Stimulated activated naive CD8-positive, alpha-beta T cell treated with anti-CD3 and anti-CD28 coated beads, Interleukin-15, amount 100 ng/mL, for 72 hours (primary cell): Measurements from ENCODE around the gene DEAF1.
"Not testable (repeated sequence)": the region's sequence is repeated elsewhere in the genome, so short reads cannot be mapped to it uniquely, and the experiment has no call there.

Source experiments
- ATAC-seq: fragments of 150-1000 bp; cut with Tn5 transposase; 2 replicates; pipeline ENCODE4 v1.10.0; 2021; ENCODE audit warnings: mild to moderate bottlenecking, moderate library complexity
- DNase-seq, 2 donors: peaks; one replicate each; pipeline ENCODE4 v3.0.0; 2021 to 2022
- H3K27ac Mint-ChIP-seq, 2 donors: one replicate each; pipeline ENCODE4 v1.8.0; 2022; ENCODE audit warnings: mild to moderate bottlenecking in 2 of 2, mixed read lengths in 2 of 2, moderate library complexity in 2 of 2
- H3K27me3 Mint-ChIP-seq: one replicate; pipeline ENCODE4 v1.8.0; 2022; ENCODE audit warnings: mixed read lengths
- H3K4me1 Mint-ChIP-seq: one replicate; pipeline ENCODE4 v1.8.0; 2022; ENCODE audit warnings: mild to moderate bottlenecking, mixed read lengths
- H3K4me3 Mint-ChIP-seq, 2 donors: one replicate each; pipeline ENCODE4 v1.8.0; 2022; ENCODE audit warnings: mild to moderate bottlenecking in 2 of 2, mixed read lengths in 2 of 2, moderate library complexity in 1 of 2
- H3K9me3 Mint-ChIP-seq, 2 donors: one replicate each; pipeline ENCODE4 v1.8.0; 2022; ENCODE audit warnings: mixed read lengths in 2 of 2

The DEAF1 gene, protein sequence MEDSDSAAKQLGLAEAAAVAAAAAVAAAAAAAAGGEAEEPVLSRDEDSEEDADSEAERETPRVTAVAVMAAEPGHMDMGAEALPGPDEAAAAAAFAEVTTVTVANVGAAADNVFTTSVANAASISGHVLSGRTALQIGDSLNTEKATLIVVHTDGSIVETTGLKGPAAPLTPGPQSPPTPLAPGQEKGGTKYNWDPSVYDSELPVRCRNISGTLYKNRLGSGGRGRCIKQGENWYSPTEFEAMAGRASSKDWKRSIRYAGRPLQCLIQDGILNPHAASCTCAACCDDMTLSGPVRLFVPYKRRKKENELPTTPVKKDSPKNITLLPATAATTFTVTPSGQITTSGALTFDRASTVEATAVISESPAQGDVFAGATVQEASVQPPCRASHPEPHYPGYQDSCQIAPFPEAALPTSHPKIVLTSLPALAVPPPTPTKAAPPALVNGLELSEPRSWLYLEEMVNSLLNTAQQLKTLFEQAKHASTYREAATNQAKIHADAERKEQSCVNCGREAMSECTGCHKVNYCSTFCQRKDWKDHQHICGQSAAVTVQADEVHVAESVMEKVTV

DNA sequence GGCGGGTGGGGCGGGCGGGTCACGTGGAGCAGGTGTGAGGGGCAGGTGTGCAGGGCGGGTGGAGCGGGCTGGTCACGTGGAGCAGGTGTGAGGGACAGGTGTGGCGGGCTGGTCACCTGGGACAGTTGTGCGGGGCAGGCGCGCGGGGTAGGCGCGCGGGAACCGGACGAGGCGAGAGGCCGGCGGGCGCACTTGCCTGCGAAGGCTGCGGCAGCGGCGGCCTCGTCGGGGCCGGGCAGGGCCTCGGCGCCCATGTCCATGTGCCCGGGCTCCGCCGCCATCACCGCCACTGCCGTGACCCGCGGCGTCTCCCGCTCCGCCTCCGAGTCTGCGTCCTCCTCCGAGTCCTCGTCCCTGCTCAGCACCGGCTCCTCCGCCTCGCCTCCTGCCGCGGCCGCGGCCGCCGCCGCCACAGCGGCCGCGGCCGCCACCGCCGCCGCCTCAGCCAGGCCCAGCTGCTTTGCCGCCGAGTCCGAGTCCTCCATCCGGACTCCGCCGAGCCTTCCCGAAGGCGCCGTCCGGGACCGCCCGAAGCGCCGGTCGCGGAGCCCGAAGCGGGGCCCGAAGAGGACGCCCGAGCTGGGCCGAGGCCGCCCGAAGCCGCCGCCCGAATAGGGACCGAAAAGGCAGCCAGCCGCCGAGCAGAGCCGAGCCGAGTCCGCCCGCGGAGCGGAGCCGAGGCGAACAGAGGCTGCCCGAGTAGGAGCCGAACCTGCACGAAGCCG lies at the start of gene DEAF1:
Gene DEAF1 (minus strand): TSS at position 660 of the 725 bp plus-strand sequence. CDS start 175 bp downstream, at position 485.
- H3K4me3 Mint-ChIP-seq, result peak within 1 kb of the TSS; percentile 88 to 97
- DNase-seq (peak; percentile 100), ATAC-seq (peak; percentile 83)
- no peaks in the 10 kb centered on the region for H3K27me3 Mint-ChIP-seq
- H3K27ac Mint-ChIP-seq, result peak within 1 kb of the TSS; percentile 97 to 99
- H3K9me3 Mint-ChIP-seq, result no peaks in the 10 kb centered on the region
- peaks cover 74% of the 10 kb centered on the region for H3K4me1 Mint-ChIP-seq

DNA sequence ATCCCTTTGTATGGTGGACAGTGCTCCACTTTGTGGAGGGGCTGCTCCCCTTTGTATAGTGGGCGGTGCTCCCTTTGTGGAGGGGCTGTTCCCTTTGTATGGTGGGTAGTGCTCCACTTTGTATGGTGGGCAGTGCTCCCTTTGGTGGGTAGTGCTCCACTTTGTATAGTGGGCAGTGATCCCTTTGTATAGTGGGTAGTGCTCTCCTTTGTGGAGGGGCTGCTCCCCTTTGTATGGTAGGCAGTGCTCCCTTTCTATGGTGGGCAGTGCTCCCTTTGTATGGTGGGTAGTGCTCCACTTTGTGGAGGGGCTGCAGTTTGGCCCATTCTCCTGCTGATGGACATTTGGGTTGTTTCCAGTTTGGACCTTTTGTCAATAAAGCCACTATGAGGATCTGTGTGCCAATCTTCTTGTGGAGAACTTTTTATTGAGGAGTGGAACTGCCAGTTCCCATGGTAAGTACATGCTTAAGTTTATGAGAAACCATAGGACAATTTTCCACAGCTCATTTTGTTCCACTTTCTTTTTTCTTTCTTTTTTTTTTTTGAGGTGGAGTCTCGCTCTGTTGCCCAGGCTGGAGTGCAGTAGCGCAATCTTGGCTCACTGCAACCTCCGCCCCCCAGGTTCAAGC lies 47.7 kb upstream of the DEAF1 start:
- H3K27ac Mint-ChIP-seq, result no peak overlapping the region
- peaks cover 10% of the 10 kb centered on the region for H3K4me1 Mint-ChIP-seq
- ATAC-seq, result no peak
- H3K4me3 Mint-ChIP-seq, result no peak overlapping the region
- H3K9me3 Mint-ChIP-seq, result no peaks in the 10 kb centered on the region
- peaks cover 2% of the 10 kb centered on the region for H3K27me3 Mint-ChIP-seq
- DNase-seq, result no peak

DNA sequence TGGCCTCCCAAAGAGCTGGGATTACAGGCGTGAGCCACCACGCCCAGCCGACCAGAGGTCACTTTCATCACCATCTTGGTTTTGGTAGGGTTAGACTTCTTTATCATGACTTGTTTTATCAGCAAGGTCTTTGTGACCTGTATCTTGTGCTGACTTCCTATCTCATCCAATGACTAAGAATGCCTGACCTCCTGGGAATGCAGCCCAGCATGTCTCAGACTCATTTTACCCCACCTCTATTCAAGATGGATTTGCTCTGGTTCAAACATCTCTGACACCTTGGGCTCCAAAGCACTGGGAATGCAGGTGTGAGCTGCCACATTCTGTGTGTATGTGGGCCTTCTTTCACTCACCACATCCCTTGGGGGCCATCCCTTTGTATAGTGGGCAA lies 47.1 kb upstream of the DEAF1 start:
- Mint-ChIP-seq H3K9me3 (no peaks in the 10 kb centered on the region), H3K27ac (no peak overlapping the region), H3K4me1 (peaks cover 15% of the 10 kb centered on the region), H3K4me3 (no peak overlapping the region), H3K27me3 (peaks cover 6% of the 10 kb centered on the region)
- no peak for DNase-seq
- ATAC-seq, result no peak

DNA sequence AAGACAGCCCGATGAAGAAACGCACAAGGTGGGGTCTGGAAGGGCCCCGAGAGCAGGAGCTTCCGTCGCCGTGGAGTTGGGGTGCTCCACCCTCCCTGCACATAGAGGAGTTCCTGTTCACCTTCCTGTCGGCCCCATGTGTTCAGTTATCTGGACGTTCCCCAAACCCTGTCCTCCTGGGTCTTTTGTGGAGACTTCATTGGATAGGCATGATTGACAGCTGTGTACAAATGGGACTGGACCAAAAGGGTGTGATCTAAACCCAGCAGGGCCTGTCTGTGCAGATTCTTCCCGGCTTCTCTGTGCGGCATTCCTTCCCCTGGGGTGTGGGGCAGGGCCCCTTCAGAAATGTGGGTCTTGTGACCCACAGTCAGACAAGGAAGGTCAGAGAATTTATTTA lies 42.9 kb upstream of the DEAF1 start:
- Mint-ChIP-seq H3K4me1 (peaks cover 18% of the 10 kb centered on the region), H3K4me3 (peak overlapping the region; percentile 34 to 63)
- not testable (repeated sequence) for H3K27me3 Mint-ChIP-seq, H3K9me3 Mint-ChIP-seq, H3K27ac Mint-ChIP-seq, DNase-seq
- ATAC-seq, result peak; percentile 23

DNA sequence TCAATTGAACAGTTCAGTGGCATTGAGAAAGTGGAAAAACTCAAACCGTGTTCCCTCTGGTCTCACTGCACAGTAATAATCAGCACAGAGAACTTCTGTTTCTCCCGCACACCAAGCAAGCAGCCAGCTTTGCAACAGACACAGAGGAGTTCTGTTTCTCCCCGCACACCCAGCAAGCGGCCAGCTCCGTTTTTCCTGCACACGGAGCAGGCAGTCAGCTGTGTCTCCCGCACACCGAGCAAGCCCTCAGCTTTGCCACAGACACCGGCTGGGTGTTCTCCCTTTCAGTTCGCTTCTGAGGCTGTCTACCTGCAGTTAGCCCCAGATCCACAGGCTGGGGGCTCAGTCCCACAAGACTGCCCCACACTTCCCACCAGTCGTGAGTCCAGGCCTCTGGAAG lies 42.3 kb upstream of the DEAF1 start:
- Mint-ChIP-seq H3K27me3 (peaks cover 6% of the 10 kb centered on the region), H3K4me1 (peaks cover 18% of the 10 kb centered on the region), H3K9me3 (no peaks in the 10 kb centered on the region), H3K4me3 (peak overlapping the region; percentile 34 to 63), H3K27ac (no peak overlapping the region)
- peak; percentile 46 for ATAC-seq
- DNase-seq, result no peak

DNA sequence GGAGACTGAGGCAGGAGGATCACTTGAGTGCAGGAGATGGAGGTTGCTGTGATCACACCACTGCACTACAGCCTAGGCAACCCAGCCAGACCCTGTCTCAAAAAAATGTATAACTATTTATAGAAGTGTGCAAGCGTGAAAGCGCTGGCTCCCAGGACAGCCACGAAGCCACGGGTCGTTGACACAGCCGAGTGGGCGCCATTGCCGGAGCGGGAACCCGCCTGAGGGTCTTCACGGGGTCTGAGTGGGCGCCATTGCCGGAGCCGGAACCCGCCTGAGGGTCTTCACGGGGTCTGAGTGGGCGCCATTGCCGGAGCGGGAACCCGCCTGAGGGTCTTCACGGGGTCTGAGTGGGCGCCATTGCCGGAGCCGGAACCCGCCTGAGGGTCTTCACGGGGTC lies 39.5 kb upstream of the DEAF1 start:
- not testable (repeated sequence) for DNase-seq, H3K27ac Mint-ChIP-seq, H3K4me3 Mint-ChIP-seq, H3K27me3 Mint-ChIP-seq, H3K9me3 Mint-ChIP-seq, ATAC-seq
- H3K4me1 Mint-ChIP-seq, result peaks cover 18% of the 10 kb centered on the region

DNA sequence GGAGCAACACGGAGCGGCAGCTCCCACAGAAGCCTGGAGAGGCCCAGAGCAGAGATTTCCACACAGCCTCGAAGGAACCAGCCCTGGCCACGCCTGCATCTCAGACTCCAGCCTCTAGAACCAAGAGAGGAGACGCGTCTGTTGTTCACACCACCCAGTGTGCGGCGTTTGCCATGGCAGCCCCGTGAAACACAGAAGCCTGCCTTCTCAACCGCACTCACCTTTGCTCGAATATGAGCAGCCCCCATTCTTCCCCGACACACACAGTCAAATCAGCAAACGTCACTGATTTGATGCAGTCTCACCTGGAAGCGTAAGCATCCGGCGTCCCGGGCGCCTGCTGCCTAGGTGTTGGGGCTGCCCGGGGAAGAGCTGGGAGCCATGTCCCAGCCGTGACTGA lies 38.0 kb upstream of the DEAF1 start:
- Mint-ChIP-seq H3K9me3 (no peaks in the 10 kb centered on the region), H3K4me3 (no peak overlapping the region), H3K4me1 (peaks cover 18% of the 10 kb centered on the region), H3K27ac (no peak overlapping the region), H3K27me3 (peaks cover 6% of the 10 kb centered on the region)
- ATAC-seq, result no peak
- DNase-seq, result no peak

DNA sequence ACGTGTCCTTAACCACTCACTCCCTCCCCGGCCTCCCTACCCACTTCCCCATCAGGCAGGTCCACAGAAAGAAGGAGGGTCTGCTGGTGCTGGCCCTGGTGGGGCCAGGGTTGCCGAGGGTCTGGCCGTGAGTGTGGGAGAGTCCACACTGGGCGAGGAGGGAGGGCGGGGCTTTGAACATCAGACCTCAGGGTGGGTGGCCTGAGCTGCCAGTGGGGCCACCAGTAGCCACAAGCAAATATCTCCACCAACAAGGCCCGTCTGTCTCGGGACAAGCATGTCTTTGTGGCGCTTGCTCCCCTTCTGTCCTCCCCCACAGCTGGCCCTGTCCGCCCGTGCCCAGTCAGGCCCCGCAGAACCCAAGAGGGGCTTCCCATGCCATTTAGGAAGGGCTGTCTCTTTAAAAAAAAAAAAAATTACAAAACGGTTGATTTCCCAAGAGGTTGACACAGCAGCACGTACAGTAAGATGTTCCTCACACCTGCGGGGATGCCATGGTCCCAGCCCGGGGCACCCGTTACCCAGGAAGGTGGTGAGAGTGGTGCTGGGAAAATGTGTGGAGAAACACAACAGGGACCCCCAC lies 34.6 kb upstream of the DEAF1 start:
- Mint-ChIP-seq H3K9me3 (no peaks in the 10 kb centered on the region), H3K27ac (no peak overlapping the region)
- ATAC-seq, result no peak

DNA sequence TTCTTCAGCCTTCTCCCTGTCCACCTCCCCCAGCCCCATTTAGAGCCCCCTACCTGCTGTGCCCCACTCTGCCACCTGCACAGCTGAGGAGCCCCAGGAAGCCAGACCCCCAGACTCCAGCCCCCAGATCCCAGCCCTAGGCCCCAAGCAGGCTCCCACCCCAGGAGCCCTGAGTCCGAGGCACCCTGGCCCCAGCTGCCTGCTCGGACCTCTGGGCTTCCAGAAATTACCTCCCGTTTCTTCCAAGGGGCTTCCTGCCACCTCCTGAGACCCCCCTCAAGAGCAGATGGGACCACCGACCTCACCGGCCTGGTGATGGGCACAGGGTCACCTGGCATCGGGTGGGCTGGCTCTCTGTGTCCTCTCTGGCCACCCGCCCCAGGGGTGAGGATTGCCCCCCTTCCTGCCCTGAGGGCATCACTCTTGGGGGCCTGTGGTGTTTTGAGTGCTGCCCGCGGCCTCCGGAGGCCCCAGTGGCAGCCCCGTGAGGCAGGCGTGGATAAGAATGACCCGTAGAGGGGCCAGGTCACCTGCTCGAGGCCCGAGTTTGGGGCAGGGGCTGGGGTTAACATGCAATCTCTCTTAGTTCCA lies 34.0 kb upstream of the DEAF1 start:
- Mint-ChIP-seq H3K4me3 (no peak overlapping the region), H3K4me1 (peaks cover 33% of the 10 kb centered on the region)

More for the DNA sequence above, 34.6 kb upstream of the DEAF1 start:
- H3K4me3 Mint-ChIP-seq, result no peak overlapping the region
- no peak for DNase-seq
- peaks cover 27% of the 10 kb centered on the region for H3K4me1 Mint-ChIP-seq
- H3K27me3 Mint-ChIP-seq, result peaks cover 9% of the 10 kb centered on the region

DNA sequence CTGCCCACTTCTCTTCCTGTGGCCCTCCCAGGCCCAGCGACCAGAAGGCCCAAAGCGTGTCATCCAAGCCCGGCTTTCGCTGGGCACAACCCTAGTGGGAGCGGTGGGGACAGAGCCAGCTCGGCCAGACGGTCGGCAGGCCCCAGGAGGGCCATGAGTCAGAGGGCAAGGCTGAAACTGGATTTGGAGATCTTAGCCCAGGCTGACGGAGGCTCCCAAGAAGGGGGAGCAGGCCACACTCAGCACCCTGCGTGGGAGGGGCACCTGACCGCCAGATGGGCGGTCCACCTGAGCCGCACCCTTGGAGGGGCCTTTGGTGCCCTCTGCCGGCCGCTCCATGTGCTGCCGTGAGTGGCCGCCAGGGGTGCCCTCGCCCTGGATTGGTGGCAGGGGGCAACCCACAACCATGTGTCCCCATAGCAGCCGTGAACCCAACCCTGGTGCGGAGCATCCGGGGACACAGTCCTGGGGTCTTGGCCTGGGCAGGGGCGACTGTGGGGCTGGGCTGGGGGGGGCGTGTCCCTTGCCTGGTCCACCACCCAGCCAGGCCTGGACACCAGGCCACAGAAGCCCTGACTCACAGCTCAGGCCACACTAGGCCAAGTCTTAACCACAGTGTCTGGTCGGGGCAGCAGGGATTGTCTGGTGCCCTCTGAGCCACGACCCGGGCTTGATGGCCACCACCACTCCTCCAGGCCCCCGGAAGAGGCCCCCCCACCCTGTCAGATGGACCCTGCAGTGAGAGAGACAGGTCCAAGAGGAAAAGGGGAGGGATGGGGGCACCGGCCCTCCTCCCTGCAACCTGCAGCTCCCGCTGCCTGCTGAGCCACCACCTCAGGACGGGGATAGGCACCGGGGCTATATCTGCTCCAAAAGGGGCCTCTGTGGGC lies 33.1 kb upstream of the DEAF1 start:
- Mint-ChIP-seq H3K27ac (no peak overlapping the region), H3K4me1 (peaks cover 42% of the 10 kb centered on the region), H3K9me3 (no peaks in the 10 kb centered on the region), H3K27me3 (peaks cover 17% of the 10 kb centered on the region), H3K4me3 (no peak overlapping the region)
- DNase-seq (peak; percentile 85 to 86), ATAC-seq (peak; percentile 81)

More for the DNA sequence above, 34.0 kb upstream of the DEAF1 start:
- H3K27me3 Mint-ChIP-seq, result peaks cover 14% of the 10 kb centered on the region
- no peak overlapping the region for H3K27ac Mint-ChIP-seq
- H3K9me3 Mint-ChIP-seq, result no peaks in the 10 kb centered on the region
- DNase-seq (no peak), ATAC-seq (no peak)

DNA sequence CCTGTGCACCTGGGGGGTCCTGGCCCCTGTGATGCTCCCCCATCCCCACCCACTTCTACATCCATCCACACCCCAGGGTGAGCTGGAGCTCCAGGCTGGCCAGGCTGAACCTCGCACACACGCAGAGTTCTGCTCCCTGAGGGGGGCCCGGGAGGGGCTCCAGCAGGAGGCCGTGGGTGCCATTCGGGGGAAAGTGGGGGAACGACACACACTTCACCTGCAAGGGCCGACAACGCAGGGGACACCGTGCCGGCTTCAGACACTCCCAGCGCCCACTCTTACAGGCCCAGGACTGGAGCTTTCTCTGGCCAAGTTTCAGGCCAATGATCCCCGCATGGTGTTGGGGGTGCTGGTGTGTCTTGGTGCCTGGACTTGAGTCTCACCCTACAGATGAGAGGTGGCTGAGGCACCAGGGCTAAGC lies 32.3 kb upstream of the DEAF1 start:
- H3K4me1 Mint-ChIP-seq, result peaks cover 47% of the 10 kb centered on the region
- ATAC-seq (no peak), DNase-seq (no peak)
- H3K27me3 Mint-ChIP-seq, result peaks cover 25% of the 10 kb centered on the region
- H3K9me3 Mint-ChIP-seq, result no peaks in the 10 kb centered on the region
- peak overlapping the region in 1 of 2 donors; percentile 92 for H3K4me3 Mint-ChIP-seq
- H3K27ac Mint-ChIP-seq, result no peak overlapping the region

DNA sequence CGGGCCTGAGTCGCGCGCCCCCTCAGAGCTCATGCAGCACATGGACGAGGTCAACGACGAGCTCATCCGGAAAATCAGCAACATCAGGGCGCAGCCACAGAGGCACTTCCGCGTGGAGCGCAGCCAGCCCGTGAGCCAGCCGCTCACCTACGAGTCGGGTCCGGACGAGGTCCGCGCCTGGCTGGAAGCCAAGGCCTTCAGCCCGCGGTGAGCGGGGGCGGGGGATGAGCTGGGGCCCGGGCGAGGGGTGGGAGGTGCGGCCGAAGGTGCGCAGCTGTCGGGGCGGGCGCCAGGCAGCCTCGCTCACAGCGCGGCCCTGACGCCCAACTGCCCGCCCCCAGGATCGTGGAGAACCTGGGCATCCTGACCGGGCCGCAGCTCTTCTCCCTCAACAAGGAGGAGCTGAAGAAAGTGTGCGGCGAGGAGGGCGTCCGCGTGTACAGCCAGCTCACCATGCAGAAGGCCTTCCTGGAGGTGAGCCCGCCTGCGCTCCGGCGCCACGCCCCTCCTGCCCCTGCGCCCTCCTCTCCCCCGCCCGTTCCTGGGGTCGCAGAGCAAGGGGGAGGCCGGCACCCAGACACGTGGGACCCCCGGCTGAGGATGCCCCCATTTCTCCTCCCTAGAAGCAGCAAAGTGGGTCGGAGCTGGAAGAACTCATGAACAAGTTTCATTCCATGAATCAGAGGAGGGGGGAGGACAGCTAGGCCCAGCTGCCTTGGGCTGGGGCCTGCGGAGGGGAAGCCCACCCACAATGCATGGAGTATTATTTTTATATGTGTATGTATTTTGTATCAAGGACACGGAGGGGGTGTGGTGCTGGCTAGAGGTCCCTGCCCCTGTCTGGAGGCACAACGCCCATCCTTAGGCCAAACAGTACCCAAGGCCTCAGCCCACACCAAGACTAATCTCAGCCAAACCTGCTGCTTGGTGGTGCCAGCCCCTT lies 31.5 kb upstream of the DEAF1 start:
- no peak overlapping the region for H3K27ac Mint-ChIP-seq
- peak in 1 of 2 donors; percentile 61 for DNase-seq

DNA sequence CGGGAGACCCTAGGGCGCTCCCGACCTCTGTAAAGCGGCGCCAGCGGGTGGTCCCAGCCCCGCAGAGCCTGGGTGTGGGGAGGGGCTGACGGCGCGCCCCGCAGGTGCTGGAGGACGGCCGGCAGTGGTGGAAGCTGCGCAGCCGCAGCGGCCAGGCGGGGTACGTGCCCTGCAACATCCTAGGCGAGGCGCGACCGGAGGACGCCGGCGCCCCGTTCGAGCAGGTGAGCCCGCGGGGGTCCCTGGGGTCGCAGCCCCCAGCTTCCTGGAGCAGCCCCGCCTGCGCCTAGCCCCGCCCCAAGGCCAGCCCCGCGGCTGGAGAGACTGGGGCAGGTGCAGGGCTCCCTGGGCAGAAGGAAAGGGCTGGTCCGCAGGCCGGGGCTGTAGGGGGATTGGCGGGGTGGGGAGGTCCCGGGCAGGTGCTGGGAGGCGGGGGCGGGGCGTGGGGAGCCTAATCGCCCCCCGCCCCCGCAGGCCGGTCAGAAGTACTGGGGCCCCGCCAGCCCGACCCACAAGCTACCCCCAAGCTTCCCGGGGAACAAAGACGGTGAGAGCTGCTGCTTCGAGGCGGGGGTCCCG lies 30.7 kb upstream of the DEAF1 start:
- H3K9me3 Mint-ChIP-seq, result no peaks in the 10 kb centered on the region
- ATAC-seq (peak; percentile 18), DNase-seq (no peak)
- H3K4me3 Mint-ChIP-seq, result peak overlapping the region; percentile 69 to 92
- H3K27me3 Mint-ChIP-seq, result peaks cover 41% of the 10 kb centered on the region
- H3K27ac Mint-ChIP-seq, result no peak overlapping the region
- H3K4me1 Mint-ChIP-seq, result peaks cover 62% of the 10 kb centered on the region

More for the DNA sequence above, 31.5 kb upstream of the DEAF1 start:
- Mint-ChIP-seq H3K4me1 (peaks cover 55% of the 10 kb centered on the region), H3K27me3 (peaks cover 33% of the 10 kb centered on the region), H3K9me3 (no peaks in the 10 kb centered on the region), H3K4me3 (peak overlapping the region; percentile 54 to 92)
- ATAC-seq, result peak; percentile 55
